Posterior vena cava (tissue), 2 donors: Measurements from ENCODE around the gene FES. TPM values are rescaled to one million over a fixed set of nuclear protein-coding genes. Genes with fewer than 3 reads are reported as not detected.
"Not testable (repeated sequence)": the region's sequence is repeated elsewhere in the genome, so short reads cannot be mapped to it uniquely, and the experiment has no call there.

ENCODE experiments used
- DNase-seq: peaks from one replicate; pipeline ENCODE4 v3.0.0-alpha.2; 2020; ENCODE audit warnings: low spot score
- intact Hi-C, 2 donors: fragments of 100-400 bp; cut with DNase I; formaldehyde crosslinking; loops; one replicate each; pipeline versions ENCODE4 v1.14.1 to v1.14.2; 2022 to 2023
- long read RNA-seq, 2 donors: library from polyadenylated mRNA; unstranded; transcript quantifications; one replicate each; pipeline ENCODE4 v2.0.0, GENCODE V29; 2020 to 2021
- total RNA-seq, 2 donors: library from RNA; stranded (reverse); fragmentation: NEBNext Ultra II Directional; extraction: Animal tissue kit (Norgen Biotek cat#: 25700); gene quantifications; one replicate each; pipeline ENCODE4 v1.2.1, GENCODE V29; 2021
- donor health status: DM: yes; HTN: yes; CAD: no.
- donor health status: DM: yes; HTN: yes; CAD: no.

Gene FES
- 10 to 100 TPM; 31.7 to 41.8 TPM for total RNA-seq
- long read RNA-seq, donor 1, transcript FES-201 (19 exons, 2,829 nt), result major isoform, 5 of 23 reads
- long read RNA-seq, donor 1, partial matches to known transcripts, result 2 of 23 reads
- long read RNA-seq, donor 1, other reads (novel, unspliced or antisense), result 16 of 23 reads
- long read RNA-seq, donor 2, transcript FES-201 (19 exons, 2,829 nt), result major isoform, 42 of 119 reads
- long read RNA-seq, donor 2, partial matches to known transcripts, result 15 of 119 reads
- long read RNA-seq, donor 2, other reads (novel, unspliced or antisense), result 60 of 119 reads

DNA sequence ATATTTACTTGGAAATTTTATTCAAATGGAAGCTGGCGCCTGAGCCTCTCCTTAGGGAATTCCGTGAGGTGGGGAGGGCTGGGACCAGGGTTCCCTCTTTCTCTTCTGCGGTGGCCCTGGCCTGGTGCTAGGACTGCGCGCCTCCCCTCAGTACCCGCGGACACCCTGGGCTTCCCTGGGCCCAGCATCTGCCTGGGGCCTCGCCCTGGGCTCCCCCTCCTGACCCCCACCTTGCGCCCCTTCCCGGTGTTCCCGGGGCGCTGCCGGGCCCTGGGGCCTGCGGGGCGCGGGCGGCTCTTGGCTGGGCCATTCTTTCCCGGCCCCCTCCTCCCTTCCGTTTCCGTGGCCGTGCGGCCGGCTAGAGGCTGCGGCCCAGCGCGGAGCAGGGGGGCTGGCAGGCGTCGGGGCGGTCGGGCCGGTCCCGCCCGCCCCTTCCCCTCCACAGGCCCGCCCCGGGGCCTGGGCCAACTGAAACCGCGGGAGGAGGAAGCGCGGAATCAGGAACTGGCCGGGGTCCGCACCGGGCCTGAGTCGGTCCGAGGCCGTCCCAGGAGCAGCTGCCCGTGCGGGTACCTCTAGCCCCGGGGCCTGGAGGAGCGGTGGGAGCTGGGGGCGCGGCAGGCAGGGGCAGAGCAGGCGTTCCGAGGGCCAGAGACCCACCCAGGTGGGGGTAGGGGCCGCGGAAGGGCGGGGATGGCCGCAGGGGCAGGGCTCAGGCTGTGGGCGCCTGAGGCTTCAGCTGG is at the start of gene FES:
FES (plus strand) TSS at position 529 of the 743 bp plus-strand sequence. CDS start 542 bp downstream, outside the sequence.
- intact Hi-C loops, result loop anchor here (2.0 to 10.0 kb wide), 4 partner anchors 61 to 379 kb away; no protein-coding TSS in a partner anchor
- DNase-seq, result peak; percentile 94

- DNase-seq, result no peak
- intact Hi-C loops, result no loop called here
Measured at GRCh38 chr15:90834626-90835025, 49.7 kb upstream of the FES start.

- no peak for DNase-seq
- intact Hi-C loops, result no loop called here
Measured at GRCh38 chr15:90836296-90836871, 47.9 kb upstream of the FES start.

DNA sequence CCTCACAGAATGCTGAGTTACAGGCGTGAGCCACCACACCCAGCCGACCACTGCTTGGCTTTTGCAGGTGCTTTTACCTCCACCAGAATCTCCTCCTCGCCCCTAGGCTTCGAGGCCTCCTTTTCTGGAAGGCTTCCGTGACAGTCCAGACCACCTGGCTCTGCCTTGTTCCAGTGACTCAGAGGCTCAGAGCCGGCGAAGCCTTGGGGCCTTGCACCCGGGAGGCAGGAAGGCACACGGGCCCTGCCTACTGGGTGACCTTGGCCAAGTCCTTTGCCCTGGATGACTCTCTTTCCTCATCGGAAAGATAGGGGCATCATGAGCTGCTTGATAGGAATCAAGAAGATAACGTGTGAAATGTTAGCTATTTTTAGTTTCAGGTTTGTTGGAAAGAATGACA is 47.2 kb upstream of the FES start:
- no peak for DNase-seq
- intact Hi-C loops, result no loop called here

DNA sequence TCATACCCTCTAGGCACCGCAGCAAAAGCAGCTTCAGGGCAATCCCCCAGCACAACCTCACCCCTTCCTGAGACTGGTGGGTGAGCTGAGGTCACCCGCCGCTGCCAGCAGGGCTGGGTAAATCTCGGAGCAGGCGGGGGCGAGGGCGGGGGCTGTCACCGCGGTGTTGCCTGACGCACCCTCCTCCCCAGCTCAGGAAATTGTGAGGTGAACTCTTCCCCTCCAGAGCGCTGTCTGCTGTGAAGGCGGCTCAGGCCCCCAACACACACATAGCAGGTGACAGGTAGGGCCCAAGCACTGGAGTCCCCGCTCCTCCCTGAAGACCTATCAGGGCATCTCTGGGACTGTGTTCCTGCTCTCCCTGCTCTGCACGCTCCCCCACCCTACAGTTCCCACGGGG is 46.2 kb upstream of the FES start:
- intact Hi-C loops, result no loop called here
- no peak for DNase-seq

DNA sequence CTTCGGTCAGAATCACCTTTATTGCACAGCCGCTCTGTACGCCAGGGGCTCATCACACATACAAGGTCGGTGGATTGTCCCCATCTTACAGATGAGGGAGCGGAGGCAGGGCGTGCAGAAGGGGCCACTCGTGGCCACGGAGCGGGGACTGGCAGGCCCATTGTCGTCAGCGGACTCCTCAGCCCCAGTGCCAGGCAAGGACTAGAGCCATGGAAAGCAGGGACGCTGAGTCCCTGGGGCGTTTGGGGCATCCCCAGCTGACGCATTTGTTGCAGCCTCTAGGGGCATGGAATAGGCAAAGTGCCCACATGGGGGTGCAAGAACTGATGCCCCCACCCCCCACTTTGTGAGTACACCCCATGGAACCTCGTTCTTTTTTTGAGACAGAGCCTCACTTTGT is 45.8 kb upstream of the FES start:
- intact Hi-C loops, result no loop called here
- no peak for DNase-seq

DNA sequence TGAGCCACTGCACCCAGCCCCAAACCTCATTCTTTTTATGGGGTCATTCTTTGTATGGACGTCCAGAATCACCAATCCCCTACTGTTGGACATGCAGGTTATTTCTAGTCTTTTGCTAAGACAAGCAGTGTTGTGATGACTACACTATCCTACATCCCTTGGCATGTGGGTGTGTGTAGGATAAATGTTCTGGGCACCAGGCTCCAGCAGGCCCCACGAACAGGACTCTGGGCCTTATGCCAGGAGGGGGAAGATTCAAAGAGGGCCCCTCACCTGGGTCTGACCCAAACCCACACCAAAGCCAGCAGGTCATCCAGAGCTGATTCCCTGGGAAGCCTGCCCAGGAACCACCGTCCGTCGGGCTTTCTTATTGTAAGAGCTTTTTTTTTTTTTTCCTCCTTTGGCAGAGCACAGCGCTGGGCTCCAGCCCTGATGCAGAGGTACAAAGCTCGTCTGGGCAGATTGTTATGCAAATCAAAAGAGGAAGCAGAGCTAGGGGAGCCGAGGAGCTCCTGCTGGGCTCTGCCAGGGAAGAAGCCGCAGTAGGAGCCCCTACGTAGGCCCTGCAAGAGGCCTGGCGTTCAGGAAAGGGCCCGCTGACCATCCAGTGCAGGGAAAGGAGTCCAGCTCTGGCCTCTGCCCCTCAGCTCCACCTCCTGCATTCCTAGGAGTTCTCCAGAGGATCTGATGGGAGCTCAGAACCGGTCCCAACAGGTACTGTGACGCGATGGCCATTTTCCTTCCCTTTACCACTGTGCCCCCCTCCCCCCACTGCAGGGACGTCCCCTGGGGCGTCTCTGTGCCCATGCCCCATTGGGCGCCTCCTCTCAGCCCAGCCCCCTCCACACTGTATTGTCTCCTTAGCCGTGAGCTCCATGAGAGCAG is 44.9 kb upstream of the FES start:
- DNase-seq, result no peak
- intact Hi-C loops, result no loop called here

DNA sequence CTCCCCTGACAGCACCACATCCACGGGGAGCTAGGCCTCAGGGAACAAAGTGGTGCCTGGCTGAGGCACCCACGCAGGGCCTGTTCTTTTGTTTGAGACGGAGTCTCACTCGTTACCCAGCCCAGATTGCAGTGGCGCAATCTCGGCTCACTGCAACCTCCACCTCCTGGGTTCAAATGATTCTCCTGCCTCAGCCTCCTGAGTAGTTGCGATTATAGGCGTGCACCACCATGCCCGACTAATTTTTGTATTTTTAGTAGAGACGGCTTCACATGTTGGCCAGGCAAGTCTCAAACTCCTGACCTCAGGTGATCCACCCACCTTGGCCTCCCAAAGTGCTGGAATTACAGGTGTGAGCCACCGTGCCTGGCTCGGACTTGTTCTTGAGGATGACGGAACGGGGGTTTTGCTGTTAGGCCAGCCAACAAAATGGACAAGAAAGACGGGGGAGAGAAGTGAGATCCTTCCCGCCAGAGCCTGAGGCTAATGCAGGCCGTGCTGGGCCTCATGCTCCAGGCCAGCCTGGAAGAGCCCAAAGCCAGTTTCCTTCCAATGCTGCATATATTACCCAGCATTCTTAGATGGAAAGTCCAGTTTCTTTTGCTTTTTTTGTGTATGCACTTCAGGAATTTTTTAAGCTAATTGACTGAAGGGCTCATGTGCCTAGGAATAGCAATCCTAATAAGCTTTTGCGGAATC is 44.0 kb upstream of the FES start:
- no peak for DNase-seq
- intact Hi-C loops, result no loop called here

GRCh38 chr15:90840954-90841353 is 43.4 kb upstream of the FES start:
- DNase-seq, result no peak
- intact Hi-C loops, result no loop called here

GRCh38 chr15:90844696-90845095 is 39.6 kb upstream of the FES start:
- no peak for DNase-seq
- intact Hi-C loops, result no loop called here

DNA sequence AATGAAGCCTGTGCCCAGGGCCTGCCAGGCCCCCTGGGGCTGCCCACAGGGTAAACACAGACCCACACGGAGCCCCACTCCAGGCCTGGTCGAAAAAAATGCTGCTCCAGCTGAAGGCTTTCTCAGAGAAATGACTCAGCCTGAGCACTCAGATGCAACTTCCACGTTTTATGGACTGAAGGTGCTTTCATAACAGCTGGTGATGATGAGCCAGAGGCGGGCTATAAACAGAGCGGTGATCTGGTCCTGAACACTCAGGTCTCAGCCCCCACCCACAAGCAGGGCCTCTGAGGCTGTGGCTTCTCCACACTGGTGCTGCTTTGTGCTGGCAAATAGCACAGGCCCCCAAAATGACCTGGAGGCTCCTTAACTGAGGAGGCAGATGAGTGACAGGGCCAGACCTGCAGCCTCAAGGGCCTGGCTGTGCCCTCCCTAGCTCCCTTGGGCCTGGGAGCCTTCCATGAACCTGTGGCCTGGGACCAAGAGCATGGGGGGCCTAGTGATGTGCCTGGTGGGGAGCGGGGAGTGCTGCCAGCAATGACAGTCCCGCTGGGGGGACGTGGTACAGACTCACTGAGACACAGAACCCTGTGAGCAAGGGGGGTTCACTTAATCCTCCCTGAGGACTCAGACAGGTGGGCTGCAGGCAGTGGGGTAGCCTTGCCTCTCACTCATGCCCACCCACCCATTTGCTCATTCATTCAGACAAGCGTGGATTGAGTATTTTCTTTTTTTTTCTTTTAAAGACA is 38.9 kb upstream of the FES start:
- intact Hi-C loops, result no loop called here
- no peak for DNase-seq

- intact Hi-C loops, DNase-seq: not testable (repeated sequence)
Measured at GRCh38 chr15:90849424-90849823, 34.9 kb upstream of the FES start.

GRCh38 chr15:90851114-90851513 is 33.2 kb upstream of the FES start:
- DNase-seq, result no peak
- intact Hi-C loops, result no loop called here

- intact Hi-C loops, result no loop called here
- DNase-seq, result no peak
Measured at GRCh38 chr15:90851940-90852339, 32.4 kb upstream of the FES start.

GRCh38 chr15:90855139-90855538 is 29.2 kb upstream of the FES start:
- intact Hi-C loops, result no loop called here
- no peak for DNase-seq

DNA sequence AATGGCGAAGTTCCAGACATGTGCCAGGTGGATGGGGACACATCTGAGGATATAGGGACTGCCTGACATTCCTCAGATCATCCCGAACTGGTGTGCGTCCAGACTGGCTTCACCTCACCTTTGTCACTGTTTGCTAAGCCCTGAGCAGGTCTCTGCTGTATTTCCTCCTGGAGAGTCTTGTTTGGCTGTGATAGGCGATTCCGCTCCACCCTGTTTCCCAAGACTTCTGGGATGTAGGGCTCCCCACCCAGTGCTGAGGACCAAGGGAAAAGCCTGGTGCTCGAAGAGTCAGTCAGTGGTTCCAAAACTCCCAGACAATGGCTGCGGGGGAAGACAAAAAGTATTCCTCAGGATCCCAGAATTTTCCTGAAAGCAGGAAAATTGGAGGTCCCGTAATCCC is 27.0 kb upstream of the FES start:
- intact Hi-C loops, result no loop called here
- no peak for DNase-seq

DNA sequence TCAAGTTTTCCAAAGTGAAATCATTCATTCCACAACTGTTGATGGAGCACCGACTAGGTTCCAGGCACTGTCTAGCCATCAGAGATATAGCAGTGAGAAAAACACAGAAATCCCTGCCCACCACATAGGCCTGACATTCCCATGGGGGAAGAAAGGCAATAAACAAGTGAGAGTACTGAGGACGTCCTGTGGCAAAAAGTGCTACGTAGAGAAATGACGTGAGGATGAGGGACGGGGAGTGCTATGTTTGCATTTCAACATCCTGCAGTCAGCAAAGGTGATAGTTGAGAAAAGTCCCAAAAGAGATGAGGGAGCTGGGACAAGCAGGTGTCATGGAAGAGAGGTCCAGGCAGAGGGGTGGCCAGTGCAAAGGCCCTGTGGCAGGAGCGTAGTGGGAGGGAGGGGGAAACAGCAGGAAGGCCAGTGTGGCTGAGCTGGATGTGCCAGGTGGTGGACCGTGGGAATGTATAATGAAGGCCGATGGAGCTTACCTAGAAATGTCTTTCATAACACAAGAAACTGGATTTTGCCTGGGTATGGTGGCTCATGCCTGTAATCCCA is 26.3 kb upstream of the FES start:
- no peak for DNase-seq
- intact Hi-C loops, result no loop called here
